ENCODE data around the gene INPP4A. TPM values are rescaled to one million over a fixed set of nuclear protein-coding genes. Genes with fewer than 3 reads are reported as not detected.

INPP4A gene
- total and polyA plus RNA-seq, 8 donors = 1.5 to 65.3 (median 12.2) TPM

GRCh38 chr2:98604547-98604946 is 159.9 kb downstream of the INPP4A start:
- Histone ChIP-seq H3K4me1 (peaks cover 25 to 47% (median 35%) of the 10 kb centered on the region in 4 donors), H3K27ac (no peak overlapping the region), H3K27me3 (no peaks in the 10 kb centered on the region), H3K36me3 (peaks cover 27 to 52% (median 51%) of the 10 kb centered on the region in 4 donors), H3K9me3 (no peaks in the 10 kb centered on the region), H3K4me3 (no peak overlapping the region)
- intact Hi-C loops (cut with DNase I; ENCODE audit: low total_unique reads) = no loop called here
- 43 to 71% (median 65%) methylated on average over 2 of the region's 2 CpGs for WGBS, 5 donors
- no peak for TF ChIP-seq POLR2AphosphoS5 (IDR thresholded peaks at IDR 0.05)
- TF ChIP-seq POLR2A (IDR thresholded peaks at IDR 0.05) = no peak
- TF ChIP-seq CTCF (IDR thresholded peaks at IDR 0.05) = no peak
- no peak for TF ChIP-seq EP300 (IDR thresholded peaks at IDR 0.05)
- DNase-seq = no peak

GRCh38 chr2:98605076-98605475 is 160.4 kb downstream of the INPP4A start:
- no peak for TF ChIP-seq EP300 (IDR thresholded peaks at IDR 0.05)
- no peak for TF ChIP-seq POLR2AphosphoS5 (IDR thresholded peaks at IDR 0.05)
- TF ChIP-seq POLR2A (IDR thresholded peaks at IDR 0.05) = no peak
- no peak for TF ChIP-seq CTCF (IDR thresholded peaks at IDR 0.05)
- no peak for DNase-seq
- H3K4me3 ChIP-seq = no peak overlapping the region
- peaks cover 31 to 52% (median 40%) of the 10 kb centered on the region in 4 donors for H3K4me1 ChIP-seq
- intact Hi-C loops (cut with DNase I; ENCODE audit: low total_unique reads) = no loop called here
- no peak overlapping the region for H3K27ac ChIP-seq
- no peaks in the 10 kb centered on the region for H3K27me3 ChIP-seq
- WGBS, 5 donors = 68 to 80% (median 73%) methylated on average over 3 of the region's 3 CpGs
- no peaks in the 10 kb centered on the region for H3K9me3 ChIP-seq
- H3K36me3 ChIP-seq = peaks cover 22 to 47% (median 45%) of the 10 kb centered on the region in 4 donors

- Histone ChIP-seq H3K4me1 (peaks cover 38 to 66% (median 54%) of the 10 kb centered on the region in 4 donors), H3K9me3 (no peaks in the 10 kb centered on the region), H3K27ac (peak overlapping the region in 2 of 5 donors; percentile 99), H3K27me3 (no peaks in the 10 kb centered on the region), H3K4me3 (peak overlapping the region in 2 of 4 donors; percentile 92 to 95), H3K36me3 (peaks cover 14 to 46% (median 43%) of the 10 kb centered on the region in 4 donors)
- intact Hi-C loops (cut with DNase I; ENCODE audit: low total_unique reads) = no loop called here
- TF ChIP-seq CTCF (IDR thresholded peaks at IDR 0.05) = no peak
- no peak for TF ChIP-seq POLR2AphosphoS5 (IDR thresholded peaks at IDR 0.05)
- TF ChIP-seq EP300 (IDR thresholded peaks at IDR 0.05) = no peak
- no peak for TF ChIP-seq POLR2A (IDR thresholded peaks at IDR 0.05)
- no peak for DNase-seq
- 70 to 84% (median 80%) methylated on average over 7 of the region's 7 CpGs for WGBS, 5 donors
Observed at GRCh38 chr2:98606431-98606830, 161.8 kb downstream of the INPP4A start.

- H3K4me3 ChIP-seq = peak overlapping the region; percentile 86 to 99 (median 94)
- H3K9me3 ChIP-seq = no peaks in the 10 kb centered on the region
- H3K27ac ChIP-seq = peak overlapping the region in 2 of 5 donors; percentile 99
- 40 to 53% (median 47%) methylated on average over 6 of the region's 6 CpGs for WGBS, 5 donors
- intact Hi-C loops (cut with DNase I; ENCODE audit: low total_unique reads) = no loop called here
- H3K36me3 ChIP-seq = peaks cover 12 to 46% (median 43%) of the 10 kb centered on the region in 4 donors
- DNase-seq = no peak
- H3K4me1 ChIP-seq = peaks cover 38 to 72% (median 59%) of the 10 kb centered on the region in 4 donors
- no peaks in the 10 kb centered on the region for H3K27me3 ChIP-seq
- no peak for TF ChIP-seq EP300 (IDR thresholded peaks at IDR 0.05)
- no peak for TF ChIP-seq POLR2A (IDR thresholded peaks at IDR 0.05)
- TF ChIP-seq POLR2AphosphoS5 (IDR thresholded peaks at IDR 0.05) = no peak
- TF ChIP-seq CTCF (IDR thresholded peaks at IDR 0.05) = no peak
Observed at GRCh38 chr2:98607104-98607503, 162.4 kb downstream of the INPP4A start.
